ENCODE results near the gene RERE. TPM values are rescaled to one million over a fixed set of nuclear protein-coding genes. Genes with fewer than 3 reads are reported as not detected.

The RERE gene
- total RNA-seq, 1 donor: 27.0 TPM

DNA sequence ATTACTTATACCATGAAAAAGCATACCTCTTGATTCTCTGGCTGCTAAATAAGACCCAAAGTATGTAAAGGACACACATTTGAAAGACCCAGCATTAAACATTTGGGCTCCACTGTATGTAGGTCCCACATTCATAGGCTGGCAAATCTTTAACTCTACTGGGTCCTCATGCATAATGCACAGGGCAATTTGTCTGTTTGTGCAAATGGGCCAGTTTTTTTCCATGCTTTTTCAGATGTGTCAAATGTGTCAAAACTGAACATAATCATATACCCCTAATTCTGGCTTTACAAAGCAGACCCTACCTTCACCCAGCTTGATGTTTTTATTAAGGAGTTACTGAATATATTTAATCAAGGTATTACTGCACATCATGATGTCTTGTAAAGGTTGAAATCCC is 63.7 kb downstream of the RERE start:
- no peak overlapping the region for H3K4me3 ChIP-seq (ENCODE audit: low read depth, low read length)
- no peak for DNase-seq (ENCODE audit: low read depth)
- TF ChIP-seq CTCF (IDR thresholded peaks at IDR 0.05; ENCODE audit: insufficient read depth, low read length): no peak

GRCh38 chr1:8752921-8753713 is 64.3 kb downstream of the RERE start:
- H3K4me3 ChIP-seq (ENCODE audit: low read depth, low read length): no peak overlapping the region
- TF ChIP-seq CTCF (IDR thresholded peaks at IDR 0.05; ENCODE audit: insufficient read depth, low read length): no peak
- no peak for DNase-seq (ENCODE audit: low read depth)

- no peak overlapping the region for H3K4me3 ChIP-seq (ENCODE audit: low read depth, low read length)
- DNase-seq (ENCODE audit: low read depth): no peak
- no peak for TF ChIP-seq CTCF (IDR thresholded peaks at IDR 0.05; ENCODE audit: insufficient read depth, low read length)
Measured at GRCh38 chr1:8752411-8752810, 65.0 kb downstream of the RERE start.

DNA sequence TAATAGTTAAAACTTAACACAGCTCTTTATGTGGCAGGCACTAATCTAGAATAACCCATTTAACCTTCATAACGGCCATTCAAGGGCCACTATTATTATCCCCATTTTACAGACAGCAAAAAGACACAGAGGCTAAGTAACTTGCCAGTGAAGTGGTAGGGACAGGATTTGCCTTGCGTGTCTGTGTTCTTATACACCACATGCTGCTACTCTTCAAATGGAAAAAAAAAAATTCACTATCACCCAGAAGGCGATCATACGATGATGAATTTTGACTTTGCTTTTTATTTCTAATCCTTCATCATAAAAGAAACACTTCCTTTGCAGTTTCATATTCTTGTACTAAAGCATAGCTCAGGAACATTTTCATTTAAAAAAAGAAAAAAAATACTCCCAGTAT is 65.5 kb downstream of the RERE start:
- no peak overlapping the region for H3K4me3 ChIP-seq (ENCODE audit: low read depth, low read length)
- no peak for TF ChIP-seq CTCF (IDR thresholded peaks at IDR 0.05; ENCODE audit: insufficient read depth, low read length)
- DNase-seq (ENCODE audit: low read depth): no peak

DNA sequence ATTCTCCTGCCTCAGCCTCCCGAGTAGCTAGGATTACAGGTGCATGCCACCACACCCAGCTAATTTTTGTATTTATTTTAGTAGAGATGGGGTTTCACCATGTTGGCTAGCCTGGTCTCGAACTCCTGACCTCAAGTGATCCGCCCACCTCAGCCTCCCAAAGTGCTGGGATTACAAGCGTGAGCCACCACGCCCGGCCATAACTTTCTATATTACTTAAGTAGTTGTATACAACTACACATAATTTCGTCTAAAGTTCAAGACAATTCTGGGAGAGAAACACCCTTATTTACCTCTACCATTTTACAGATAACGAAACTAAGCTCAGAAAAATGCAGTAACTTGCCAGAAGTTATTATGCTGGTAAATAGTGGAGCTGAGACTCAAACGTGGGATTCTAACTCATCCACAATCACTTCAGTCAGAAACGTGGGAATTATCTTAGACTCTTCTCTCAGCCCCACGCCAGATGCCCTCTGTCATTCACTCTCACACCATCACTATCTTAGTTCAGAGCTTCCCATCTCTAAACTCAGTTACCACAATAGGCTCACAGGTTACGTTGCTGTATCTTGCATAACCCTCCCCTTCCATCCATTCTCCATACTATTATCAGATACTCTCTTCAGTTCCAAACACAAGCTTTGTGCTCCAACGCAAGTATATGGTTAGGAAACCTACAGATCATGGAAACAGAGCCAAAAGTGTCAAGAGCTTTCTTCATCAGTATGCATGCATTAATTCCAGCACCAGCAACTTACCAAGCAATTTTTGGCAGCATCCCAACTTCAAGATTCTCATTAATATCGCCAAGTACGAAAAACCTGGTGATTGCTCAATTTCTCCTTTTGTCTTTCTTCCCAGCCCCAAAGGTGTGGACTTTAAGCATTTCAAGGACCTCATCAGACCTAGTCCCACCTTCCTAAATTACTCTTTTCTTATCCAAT is 69.3 kb downstream of the RERE start:
- no peak for TF ChIP-seq CTCF (IDR thresholded peaks at IDR 0.05; ENCODE audit: insufficient read depth, low read length)
- H3K4me3 ChIP-seq (ENCODE audit: low read depth, low read length): no peak overlapping the region
- no peak for DNase-seq (ENCODE audit: low read depth)

DNA sequence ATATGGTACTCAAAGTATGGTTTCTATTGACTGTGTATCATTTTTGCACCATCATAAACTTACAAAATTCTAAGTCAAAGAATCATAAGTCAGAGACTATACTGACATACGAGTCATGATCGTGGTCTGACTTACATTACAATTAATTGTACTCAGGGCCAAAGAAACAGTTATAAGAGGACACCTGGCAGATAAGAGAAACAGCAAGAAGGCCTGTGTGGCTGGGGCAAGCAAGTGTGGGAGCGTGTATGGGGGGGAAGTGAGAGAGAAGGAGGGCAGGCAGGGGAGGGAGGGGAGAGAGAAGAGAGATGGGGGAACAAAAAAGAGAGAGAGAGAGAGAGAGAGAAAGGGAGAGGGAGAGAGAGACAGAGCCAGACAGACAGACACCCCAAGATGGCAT is 70.9 kb downstream of the RERE start:
- DNase-seq (ENCODE audit: low read depth): peak; percentile 16
- no peak for TF ChIP-seq CTCF (IDR thresholded peaks at IDR 0.05; ENCODE audit: insufficient read depth, low read length)
- no peak overlapping the region for H3K4me3 ChIP-seq (ENCODE audit: low read depth, low read length)

All from fibroblast of the aortic adventitia (primary cell).